GM12872 (cell line): ENCODE measurements around the gene AGBL1.

Experiments used
- TF ChIP-seq, protein P1 (sequence below): IDR thresholded peaks from 3 replicates; pipeline ENCODE4 v1.5.1; 2011; ENCODE audit warnings: low read depth, mild to moderate bottlenecking, low read length, moderate library complexity; ENCODE audit not compliant: insufficient read depth

AGBL1 gene

DNA sequence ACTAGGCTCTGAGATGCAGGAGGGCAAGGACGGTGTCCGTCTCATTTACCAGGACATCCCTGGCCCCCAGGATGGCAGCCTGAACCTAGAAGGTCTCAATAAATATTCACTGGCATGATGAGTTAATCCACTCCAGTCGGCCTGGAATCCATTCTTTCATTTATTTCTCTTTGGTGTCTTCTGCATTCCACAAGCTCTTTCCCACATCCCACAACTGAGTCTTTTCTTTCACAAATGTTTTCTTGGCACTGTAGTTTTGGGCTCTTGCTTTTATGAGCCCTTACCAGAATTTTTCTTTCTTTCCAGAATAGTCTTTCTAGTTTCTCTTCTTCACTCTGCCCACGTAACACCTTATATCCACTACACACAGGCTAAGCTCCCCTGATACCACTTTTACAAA, 778.0 kb downstream of the AGBL1 start:
- TF ChIP-seq, protein P1, sequence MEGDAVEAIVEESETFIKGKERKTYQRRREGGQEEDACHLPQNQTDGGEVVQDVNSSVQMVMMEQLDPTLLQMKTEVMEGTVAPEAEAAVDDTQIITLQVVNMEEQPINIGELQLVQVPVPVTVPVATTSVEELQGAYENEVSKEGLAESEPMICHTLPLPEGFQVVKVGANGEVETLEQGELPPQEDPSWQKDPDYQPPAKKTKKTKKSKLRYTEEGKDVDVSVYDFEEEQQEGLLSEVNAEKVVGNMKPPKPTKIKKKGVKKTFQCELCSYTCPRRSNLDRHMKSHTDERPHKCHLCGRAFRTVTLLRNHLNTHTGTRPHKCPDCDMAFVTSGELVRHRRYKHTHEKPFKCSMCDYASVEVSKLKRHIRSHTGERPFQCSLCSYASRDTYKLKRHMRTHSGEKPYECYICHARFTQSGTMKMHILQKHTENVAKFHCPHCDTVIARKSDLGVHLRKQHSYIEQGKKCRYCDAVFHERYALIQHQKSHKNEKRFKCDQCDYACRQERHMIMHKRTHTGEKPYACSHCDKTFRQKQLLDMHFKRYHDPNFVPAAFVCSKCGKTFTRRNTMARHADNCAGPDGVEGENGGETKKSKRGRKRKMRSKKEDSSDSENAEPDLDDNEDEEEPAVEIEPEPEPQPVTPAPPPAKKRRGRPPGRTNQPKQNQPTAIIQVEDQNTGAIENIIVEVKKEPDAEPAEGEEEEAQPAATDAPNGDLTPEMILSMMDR = no peak

DNA sequence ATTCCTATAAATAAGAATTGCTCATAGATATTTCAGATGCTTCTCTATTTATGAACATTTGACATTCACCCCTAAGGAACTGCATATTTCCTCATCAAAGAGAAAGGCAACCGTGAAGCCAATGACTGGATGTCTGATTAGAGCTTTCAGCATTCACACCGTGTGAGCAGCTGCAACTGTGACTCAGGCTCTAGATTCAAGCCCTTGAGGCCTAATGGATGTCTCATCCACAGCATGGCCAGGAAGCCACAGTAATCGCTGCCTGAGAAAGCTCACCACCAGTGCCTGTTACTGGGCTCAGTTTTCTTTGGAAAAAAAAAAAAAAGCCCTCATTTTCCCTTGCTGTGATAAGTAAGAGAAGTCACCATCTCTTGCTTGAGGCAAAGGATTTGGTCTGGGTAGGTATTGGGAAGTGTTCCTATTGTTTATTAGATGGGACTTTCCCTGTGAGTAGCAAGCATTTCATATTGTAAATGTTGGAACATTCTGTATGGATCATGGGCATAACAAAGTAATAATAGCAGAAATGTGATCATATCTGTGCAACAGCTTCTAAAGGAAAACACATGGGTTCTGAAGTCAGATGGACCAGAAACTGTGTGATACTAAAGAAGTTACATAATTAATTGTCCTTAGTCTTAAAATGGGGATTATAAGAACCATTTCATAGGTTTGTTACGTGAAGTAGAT, 783.7 kb downstream of the AGBL1 start:
- TF ChIP-seq, protein P1 = no peak

DNA sequence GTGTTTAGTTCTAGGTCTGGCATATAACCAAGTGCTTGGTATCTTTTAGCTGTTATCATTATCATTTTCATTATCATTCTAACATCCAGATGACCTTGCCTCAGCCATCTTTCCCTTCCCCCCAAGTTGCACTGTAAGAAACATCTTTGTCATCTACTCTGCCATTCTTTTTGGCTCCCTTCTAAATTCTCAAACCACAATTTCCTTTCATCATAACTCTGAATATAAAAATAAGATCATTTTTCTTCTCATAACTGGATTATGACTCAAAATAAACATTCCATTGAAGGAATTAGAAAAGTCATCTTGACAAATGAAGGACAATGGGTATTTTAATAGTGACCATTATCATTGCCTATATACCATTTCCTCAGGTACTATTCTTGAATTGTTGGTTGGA, 786.2 kb downstream of the AGBL1 start:
- TF ChIP-seq, protein P1 = no peak

DNA sequence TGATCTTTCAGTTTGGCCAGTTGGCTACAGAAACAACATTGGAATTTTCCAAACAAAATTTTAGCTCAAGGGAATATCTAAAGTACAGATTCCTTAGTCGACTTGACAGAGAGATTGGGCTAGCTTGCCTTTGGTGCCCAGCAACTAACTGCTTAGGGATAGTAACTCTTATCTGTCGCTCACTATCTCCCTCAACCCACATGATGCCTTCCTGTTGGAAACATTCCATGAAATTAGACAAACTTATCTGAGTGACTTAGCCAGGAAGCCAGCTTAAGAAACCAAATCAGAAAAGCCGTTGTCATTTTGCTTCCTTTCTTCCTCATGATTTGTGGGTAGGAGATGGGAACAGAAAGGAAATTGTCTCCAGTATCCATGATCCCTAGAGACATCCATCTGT, 791.2 kb downstream of the AGBL1 start:
- TF ChIP-seq, protein P1 = no peak

DNA sequence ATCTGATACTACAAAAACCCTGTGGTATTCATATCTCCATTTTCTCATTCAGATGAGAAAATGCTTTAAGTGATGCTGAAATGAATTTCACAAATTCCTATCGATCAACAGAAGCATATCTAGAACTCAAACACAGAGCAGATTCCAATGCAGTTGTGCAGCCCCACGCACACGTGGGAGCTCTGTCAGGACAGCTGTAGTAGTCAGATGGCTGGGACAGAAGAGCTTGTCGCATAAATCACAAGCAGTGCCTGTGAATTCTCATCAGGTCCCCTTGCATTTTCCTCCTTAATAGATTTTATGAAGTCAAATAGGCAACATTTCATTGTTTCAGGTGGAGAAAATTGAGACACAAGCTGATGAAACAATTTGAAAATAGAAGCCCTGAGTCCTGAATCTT, 792.3 kb downstream of the AGBL1 start:
- TF ChIP-seq, protein P1 = no peak

DNA sequence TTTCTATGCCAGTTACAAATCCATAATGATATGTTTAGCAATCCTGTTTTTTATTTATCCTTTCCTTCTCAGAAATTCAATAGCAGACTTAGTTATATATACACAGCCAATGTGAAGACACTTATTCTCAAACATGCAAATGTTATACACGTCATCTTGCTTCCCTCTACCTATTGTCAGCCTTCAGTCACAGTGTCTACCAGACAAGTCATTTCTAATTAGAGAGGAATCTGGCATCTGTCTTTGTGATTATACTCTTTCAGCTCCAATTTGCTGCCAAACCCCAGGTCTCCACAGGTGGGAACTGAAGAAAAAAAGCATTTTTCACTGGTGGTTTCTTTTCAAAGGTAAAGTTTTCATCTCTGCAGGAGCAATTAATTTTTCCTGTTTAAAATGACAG, 793.1 kb downstream of the AGBL1 start:
- TF ChIP-seq, protein P1 = no peak

DNA sequence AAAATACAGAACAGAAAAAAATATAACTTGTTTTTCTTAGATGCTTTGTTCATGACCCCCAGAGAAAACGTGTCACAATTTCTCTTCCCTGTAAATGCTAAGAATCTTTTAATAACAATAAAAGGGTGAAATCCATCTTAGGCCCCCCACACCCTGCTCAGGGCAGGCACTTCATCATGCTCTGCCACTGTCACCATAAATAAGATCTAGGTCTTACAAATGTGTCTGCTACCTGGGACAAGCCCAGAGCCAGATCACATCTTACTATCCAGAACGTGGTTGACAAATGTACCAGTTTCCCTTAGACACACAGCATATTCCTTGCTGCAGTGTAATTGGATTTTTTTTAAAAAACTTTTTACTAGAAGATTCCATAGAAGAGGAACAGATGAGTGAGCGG, 795.4 kb downstream of the AGBL1 start:
- TF ChIP-seq, protein P1 = no peak

DNA sequence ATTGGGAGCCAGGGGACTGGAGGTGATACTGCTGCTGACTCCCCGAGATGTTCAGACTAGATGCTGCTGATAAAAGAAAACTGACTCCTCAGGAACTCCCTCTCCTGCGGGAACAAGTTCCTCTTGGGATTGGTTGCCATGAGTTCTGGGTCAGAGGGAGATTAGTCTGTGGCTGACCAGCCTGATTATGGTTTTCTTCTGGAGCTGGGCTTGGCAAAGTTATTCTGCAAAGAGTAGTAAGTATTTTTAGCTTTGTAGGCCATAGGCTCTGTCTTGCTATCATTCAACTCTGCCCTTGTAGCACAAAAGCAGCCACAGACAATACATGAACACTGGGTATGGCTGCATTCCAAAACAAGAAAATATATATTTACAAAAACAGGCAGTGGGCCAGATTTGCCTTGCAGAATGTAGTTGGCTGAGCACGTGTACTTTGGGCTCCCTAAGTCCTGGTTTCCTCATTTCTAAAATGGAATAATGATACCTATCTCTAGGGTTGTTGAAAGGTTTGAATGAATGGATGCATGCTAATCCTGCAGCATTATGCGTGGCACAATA, 796.8 kb downstream of the AGBL1 start:
- TF ChIP-seq, protein P1 = no peak
